ENCODE data around the gene GCSAM. TPM values are rescaled to one million over a fixed set of nuclear protein-coding genes. Genes with fewer than 3 reads are reported as not detected.

Gene GCSAM, protein sequence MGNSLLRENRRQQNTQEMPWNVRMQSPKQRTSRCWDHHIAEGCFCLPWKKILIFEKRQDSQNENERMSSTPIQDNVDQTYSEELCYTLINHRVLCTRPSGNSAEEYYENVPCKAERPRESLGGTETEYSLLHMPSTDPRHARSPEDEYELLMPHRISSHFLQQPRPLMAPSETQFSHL
- not detected in 2 replicates for total RNA-seq

DNA sequence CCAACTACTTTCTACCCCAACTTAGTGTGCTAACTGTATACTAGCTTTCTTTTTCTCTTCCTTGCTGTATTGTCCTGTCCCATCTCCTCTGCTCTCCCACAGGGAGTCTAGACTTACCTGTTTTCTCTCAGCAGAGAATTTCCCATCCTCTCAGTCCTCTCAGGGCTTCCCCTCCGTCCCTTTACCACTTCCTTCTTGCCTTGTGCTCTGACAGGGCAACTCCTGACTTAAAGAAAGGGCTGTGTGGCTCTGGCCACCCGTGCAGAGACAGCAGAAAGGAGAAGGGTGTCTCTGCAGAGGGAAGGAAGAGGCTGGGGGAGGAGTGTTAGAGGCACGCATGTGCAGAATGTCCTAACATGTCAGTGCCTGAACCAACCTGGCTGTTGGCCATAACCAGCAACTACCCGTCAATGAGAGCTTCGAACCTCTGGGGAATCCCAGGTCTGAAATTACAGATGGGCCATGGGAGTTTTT, at the start of gene GCSAM:
TSS of gene GCSAM (minus strand) at position 274 of the 474 bp plus-strand sequence. CDS start at position 146, 128 bp downstream.

DNA sequence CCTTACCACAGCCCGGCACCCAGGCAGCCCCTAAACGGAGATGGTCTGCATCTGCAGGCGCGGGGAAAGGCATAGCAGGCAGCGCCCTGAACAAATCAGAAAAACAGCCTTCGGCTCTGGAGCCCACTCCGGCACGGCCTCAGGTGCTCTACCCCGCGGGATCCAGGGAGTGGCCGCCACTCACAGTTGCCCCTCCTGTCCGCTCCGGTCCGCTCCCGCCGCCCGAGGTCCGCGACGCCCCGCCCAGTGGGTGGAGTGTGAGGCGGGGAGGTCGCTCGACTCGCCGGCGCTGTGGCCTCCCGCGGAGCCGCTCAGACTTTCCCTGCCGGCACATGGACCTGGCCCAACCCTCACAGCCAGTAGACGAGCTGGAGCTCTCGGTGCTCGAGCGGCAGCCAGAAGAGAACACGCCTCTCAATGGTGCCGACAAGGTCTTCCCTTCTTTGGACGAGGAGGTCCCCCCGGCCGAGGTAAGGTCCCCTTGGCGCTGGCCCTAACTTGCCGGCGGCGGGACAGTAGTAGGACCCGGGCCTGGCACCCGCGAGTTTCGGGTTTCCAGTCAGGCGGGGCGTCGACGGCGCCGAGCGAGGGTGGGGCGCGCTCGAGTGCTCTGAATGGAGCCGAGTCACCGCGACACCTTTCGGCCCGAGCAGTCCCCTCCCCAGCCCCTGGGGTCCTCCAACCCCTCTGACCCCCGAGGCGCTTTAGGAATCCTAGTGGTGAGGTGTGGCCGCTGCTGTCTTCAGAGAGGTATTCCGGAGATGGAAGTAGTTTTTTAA, 46.8 kb downstream of the GCSAM start, which contains the start of gene C3orf52:
TSS of gene C3orf52 (plus strand) at position 314 of the 779 bp plus-strand sequence. CDS start at position 333, 19 bp downstream.

Other genes with a start within 250 kb of the GCSAM start
- gene ABHD10, start 154.2 kb downstream of the GCSAM start, total RNA-seq: 24.7 and 30.0 TPM in 2 replicates
- gene TAGLN3, start 134.3 kb downstream of the GCSAM start, total RNA-seq: 3.2 TPM in 1 of 2 replicates, not detected in the other
- gene TMPRSS7, start 98.5 kb downstream of the GCSAM start, total RNA-seq: not detected in 2 replicates
- gene C3orf52, start 46.9 kb downstream of the GCSAM start, total RNA-seq: 1.4 and 6.6 TPM in 2 replicates
- 0.26 TPM in 1 of 2 replicates, not detected in the other for gene SLC9C1, start 161.0 kb upstream of the GCSAM start, total RNA-seq
- 2.2 and 7.4 TPM in 2 replicates for gene CD200, start 199.9 kb upstream of the GCSAM start, total RNA-seq